Breast epithelium (tissue), 3 donors: Measurements from ENCODE around the gene SORBS1.

Source experiments
- POLR2A ChIP-seq: fragments of 450-650 bp; IDR thresholded peaks from one replicate; pipeline ENCODE4 v1.6.1; 2016; ENCODE audit warnings: antibody characterized with exemption, mild to moderate bottlenecking, moderate library complexity
- POLR2AphosphoS5 ChIP-seq, 3 donors: sonication (generic); formaldehyde crosslinking; IDR thresholded peaks; one replicate each; pipeline ENCODE4 v1.6.1; 2017; ENCODE audit warnings: antibody characterized with exemption in 3 of 3
- TF ChIP-seq, protein P1 (sequence below), 3 donors: fragments of 450-650 bp; IDR thresholded peaks; one replicate each; pipeline ENCODE4 v1.5.1; 2016 to 2017; ENCODE audit warnings: antibody characterized with exemption in 3 of 3, mild to moderate bottlenecking in 3 of 3, moderate library complexity in 3 of 3

DNA sequence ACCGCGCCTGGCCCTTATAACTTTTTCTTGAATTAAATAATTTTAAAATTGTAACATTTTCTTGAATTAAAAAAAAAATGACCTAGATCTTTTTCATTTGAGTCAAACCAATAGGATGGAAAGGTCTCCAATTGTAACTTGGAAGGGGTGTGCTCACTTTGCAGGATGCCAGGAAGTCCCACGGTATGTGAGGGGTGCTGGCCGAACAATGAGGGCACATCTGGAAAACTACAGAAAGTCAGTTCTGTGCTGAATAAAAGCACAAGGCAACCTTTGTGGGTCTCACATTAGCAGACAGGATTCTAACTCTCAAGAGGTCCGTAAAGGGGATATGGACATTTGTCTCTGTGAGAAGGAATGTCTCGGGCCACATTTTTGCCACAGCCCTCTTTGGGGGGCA is 217.6 kb downstream of the SORBS1 start:
- TF ChIP-seq, protein P1, sequence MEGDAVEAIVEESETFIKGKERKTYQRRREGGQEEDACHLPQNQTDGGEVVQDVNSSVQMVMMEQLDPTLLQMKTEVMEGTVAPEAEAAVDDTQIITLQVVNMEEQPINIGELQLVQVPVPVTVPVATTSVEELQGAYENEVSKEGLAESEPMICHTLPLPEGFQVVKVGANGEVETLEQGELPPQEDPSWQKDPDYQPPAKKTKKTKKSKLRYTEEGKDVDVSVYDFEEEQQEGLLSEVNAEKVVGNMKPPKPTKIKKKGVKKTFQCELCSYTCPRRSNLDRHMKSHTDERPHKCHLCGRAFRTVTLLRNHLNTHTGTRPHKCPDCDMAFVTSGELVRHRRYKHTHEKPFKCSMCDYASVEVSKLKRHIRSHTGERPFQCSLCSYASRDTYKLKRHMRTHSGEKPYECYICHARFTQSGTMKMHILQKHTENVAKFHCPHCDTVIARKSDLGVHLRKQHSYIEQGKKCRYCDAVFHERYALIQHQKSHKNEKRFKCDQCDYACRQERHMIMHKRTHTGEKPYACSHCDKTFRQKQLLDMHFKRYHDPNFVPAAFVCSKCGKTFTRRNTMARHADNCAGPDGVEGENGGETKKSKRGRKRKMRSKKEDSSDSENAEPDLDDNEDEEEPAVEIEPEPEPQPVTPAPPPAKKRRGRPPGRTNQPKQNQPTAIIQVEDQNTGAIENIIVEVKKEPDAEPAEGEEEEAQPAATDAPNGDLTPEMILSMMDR (IDR thresholded peaks at IDR 0.05) = no peak
- TF ChIP-seq POLR2AphosphoS5 (IDR thresholded peaks at IDR 0.05) (no peak), POLR2A (no peak)
